ENCODE measurements around the gene CA4.
"Not testable (repeated sequence)": the region's sequence is repeated elsewhere in the genome, so short reads cannot be mapped to it uniquely, and the experiment has no call there.

Gene CA4

GRCh38 chr17:60156746-60157145 is 7.0 kb downstream of the CA4 start:
- no peak for DNase-seq

DNA sequence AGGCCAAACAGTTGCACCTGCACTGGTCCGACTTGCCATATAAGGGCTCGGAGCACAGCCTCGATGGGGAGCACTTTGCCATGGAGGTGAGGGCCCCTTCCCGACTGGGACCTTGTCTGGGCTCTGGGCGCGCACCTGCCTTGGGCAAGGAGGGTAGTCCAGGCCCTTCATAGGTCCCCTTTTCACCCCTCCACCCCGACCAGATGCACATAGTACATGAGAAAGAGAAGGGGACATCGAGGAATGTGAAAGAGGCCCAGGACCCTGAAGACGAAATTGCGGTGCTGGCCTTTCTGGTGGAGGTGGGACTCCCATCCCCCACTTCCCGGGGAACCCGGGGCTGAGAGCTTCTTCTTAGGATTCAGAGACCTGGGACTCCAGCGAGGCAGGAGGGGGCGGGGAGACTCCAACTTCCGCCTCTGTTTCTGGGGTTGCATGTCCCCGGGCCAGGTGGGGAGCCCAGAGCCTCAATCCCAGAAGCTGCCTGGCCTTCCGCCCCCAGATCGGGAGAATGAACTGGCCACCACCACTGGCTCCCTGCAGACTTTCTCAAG is 7.8 kb downstream of the CA4 start:
- DNase-seq: no peak

- DNase-seq: no peak
These were observed 9.1 kb downstream of the CA4 start for GRCh38 chr17:60158751-60159478.

- no peak for DNase-seq
These were observed 9.7 kb downstream of the CA4 start for GRCh38 chr17:60159479-60159866.

GRCh38 chr17:60160829-60161501 is 11.2 kb downstream of the CA4 start:
- DNase-seq: no peak

GRCh38 chr17:60161598-60162330 is 12.0 kb downstream of the CA4 start:
- DNase-seq: no peak

- no peak for DNase-seq
These were observed 13.5 kb downstream of the CA4 start for GRCh38 chr17:60163108-60163784.

DNA sequence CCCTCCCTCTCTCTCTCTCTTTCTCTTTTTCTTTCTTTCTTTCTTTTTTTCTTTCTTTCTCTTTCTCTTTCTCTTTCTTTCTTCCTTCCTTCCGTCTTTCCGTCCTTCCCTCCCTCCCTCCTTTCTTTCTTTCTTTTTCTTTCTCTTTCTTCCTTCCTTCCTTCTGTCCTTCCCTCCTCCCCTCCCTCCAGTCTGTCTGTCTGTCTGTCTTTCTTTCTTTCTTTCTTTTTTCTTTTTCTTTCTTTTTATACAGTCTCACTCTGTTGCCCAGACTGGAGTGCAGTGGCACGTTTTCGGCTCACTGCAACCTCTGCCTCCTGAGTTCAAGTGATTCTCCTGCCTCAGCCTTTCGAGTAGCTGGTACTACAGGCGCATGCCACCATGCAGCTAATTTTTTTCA is 14.4 kb downstream of the CA4 start:
- DNase-seq: no peak

DNA sequence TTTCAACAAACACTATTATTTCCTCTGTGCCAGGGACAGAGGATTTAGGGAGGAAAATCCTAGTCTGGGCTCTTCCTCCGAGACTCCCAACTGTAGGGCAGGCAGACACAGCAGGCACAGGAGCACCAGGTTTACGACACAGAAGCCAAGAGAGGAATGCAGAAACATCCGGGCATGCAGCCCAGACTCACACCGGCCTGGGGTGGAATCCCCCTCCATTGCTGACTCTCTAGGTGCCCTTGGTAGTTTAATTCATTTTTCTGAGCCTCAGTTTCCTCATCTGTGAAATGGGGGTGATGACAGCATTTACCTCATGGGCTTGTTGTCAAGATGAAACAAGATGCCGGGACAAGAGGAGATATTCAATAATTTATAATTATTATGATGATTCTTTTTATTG is 14.9 kb downstream of the CA4 start:
- no peak for DNase-seq

- no peak for DNase-seq
These were observed 15.4 kb downstream of the CA4 start for GRCh38 chr17:60165223-60165622.

- no peak for DNase-seq
These were observed 16.2 kb downstream of the CA4 start for GRCh38 chr17:60165971-60166370.

DNA sequence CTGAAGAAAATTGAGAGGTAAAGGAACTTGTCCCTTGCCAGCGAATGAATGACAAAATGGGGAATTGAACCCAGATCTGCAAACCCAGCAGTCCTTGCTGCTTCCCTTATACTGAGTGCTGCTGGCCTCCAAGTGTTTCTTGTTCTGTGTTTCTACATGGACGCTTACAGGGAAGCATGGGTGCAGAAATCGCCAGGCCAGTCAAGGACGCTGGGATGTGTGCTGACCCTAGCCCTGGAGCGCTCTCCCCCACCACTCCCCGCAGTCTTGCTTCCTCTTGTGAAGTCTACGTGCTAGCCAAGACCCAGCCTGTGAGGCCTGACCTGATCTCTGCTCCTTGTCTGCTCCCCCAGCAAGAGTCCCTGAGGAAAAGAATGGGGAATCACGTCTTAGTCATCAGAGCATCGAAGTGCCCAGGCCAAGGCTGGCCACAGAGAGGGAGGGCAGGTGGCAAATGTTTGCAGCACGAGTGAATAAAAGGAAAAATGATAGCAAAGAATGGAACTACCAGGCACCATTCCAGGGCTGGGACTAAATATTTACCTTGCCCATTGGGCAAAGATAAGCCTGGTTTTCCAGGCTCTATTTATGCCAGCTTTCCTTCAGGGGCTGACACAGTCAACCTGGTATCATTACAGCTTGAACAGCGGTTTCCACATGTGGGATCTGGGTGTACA is 17.4 kb downstream of the CA4 start:
- DNase-seq: no peak

DNA sequence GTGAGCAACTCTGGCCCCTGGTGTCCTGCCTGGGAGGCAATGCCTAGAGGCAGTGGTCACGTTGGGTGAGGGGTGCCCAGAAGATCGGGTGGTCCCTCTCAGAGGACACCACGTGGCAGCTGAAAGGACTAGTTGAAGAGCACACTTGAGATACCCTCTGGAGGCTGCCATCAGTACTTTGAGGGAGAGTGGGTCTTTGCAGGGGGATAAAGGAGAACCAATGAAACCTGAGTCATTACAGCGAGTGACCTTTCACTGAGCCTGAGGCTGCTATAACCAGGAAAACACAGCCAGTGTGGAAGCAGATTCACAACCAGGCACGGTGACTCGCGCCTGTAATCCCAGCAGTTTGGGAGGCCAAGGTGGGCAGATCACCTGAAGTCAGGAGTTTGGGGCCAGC is 18.9 kb downstream of the CA4 start:
- no peak for DNase-seq

- DNase-seq: no peak
These were observed 20.4 kb downstream of the CA4 start for GRCh38 chr17:60169921-60170817.

DNA sequence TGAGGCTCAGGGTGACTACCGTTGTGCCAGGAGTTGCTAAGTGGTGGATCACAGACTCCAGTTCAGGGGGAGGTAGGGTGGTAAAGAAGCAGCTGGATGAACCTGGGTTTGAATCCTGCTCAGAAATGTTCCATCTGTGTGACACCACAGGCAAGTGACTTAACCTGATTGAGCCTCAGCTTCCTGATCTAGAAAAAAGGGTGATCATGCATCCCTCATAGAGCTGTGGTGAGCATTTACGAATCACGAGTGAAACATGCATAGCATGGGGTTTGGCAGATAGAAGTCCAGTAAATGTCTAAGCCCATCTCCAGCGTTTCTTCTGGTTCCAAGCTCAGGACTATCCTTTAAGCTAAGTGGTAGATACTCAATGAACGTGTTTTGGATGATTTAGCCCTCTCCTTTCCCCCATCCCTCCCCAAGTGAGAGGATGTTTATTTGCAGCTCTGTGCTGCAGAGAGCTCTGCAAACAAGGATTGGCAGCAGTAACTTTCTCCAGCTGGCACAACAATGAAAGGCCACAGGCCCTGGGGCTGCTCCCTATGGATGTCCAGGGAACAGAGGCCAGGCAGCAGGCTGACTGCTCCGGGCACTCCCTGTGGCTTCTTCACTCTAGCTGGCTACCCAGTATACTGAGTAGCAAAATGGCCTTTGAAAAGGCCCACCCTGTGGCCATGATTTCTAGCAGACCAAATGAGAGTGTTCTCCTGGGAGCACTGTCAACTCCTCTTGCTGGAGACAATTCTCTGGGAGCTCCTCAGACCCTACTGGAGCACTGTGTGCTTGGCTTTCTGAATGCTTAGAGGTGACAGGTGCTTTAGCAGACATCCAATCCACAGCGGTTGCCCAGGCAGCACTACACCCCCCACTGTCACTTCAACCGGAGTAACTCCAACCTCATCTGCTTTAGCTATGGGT is 21.3 kb downstream of the CA4 start:
- no peak for DNase-seq

- DNase-seq: no peak
These were observed 21.9 kb downstream of the CA4 start for GRCh38 chr17:60171753-60172079.

GRCh38 chr17:60173304-60173819 is 23.6 kb downstream of the CA4 start:
- DNase-seq: no peak

- DNase-seq: no peak
These were observed 24.3 kb downstream of the CA4 start for GRCh38 chr17:60174035-60174434.

DNA sequence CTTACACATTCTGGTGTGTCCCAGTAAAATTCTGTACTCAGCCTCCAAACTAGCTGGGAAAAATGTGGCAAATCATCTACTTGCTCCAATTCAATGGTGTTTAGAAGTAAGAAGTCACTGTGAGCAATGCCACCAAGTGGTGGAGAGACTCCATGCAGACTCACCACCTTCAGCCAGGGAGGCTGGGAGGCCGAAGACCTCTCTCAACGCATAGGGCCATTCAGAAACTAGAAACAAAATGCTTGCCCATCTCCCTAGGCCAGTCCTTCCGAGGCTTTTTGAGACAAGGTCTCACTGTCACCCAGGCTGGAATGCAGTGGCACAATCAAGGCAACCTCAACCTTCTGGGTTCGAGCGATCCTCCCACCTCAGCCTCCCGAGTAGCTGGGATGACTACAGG is 25.0 kb downstream of the CA4 start:
- DNase-seq: not testable (repeated sequence)

DNA sequence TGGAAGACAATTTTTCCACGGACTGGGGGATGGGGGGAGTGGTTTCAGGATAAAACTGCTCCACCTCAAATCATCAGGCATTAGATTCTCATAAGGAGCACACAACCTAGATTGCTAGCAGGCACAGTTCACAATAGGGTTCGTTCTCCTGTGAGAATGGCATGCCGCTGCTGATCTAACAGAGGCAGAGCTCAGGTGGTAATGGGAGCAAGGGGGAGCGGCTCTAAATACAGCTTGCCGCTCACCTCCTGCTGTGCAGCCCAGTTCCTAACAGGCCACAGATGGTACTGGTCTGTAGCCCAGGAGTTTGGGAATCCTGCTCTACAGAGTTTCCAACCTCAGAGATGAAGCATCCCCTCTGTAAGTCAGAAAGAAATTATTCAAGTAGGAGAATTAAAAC is 27.0 kb downstream of the CA4 start:
- DNase-seq: not testable (repeated sequence)

All from stimulated activated CD4-positive, alpha-beta T cell treated with anti-CD3 and anti-CD28 coated beads, Interleukin-4, amount 100 ng/mL, for 1 hour (primary cell).